ENCODE measurements around the gene SMARCC1. TPM values are rescaled to one million over a fixed set of nuclear protein-coding genes. Genes with fewer than 3 reads are reported as not detected.

The SMARCC1 gene
- polyA plus RNA-seq, 1 experiment, result 38.5 TPM

DNA sequence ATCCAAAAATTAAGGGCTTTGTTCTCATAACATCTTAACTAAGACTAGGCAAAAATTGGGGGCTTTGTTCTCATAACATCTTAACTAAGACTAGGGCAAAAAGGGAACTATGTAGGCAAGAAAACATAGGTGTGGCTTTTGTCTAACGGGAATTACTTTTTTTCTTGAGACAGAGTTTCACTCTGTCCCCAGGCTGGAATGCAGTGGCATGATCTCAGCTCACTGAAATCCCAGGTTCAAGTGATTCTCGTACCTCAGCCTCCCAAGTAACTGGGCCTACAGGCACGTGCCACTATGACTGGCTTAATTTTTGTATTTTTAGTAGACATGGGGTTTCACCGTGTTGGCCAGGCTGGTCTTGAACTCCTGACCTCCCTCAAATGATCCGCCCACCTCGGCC is 153.3 kb downstream of the SMARCC1 start:
- no peak overlapping the region for H3K4me3 ChIP-seq (ENCODE audit: low read depth, low read length)
- no peak for DNase-seq (ENCODE audit: low read depth, low spot score)
- no peak overlapping the region for H3K27ac ChIP-seq (ENCODE audit: low read depth, low read length)
- CTCF ChIA-PET, result interaction anchor here (0.6 kb wide), 1 partner anchor 70 kb away, joined by 3 read pairs; no protein-coding TSS in a partner anchor
- no peaks in the 10 kb centered on the region for H3K27me3 ChIP-seq (ENCODE audit: control insufficient read depth, insufficient read depth, low read length)
- no peaks in the 10 kb centered on the region for H3K9me3 ChIP-seq (ENCODE audit: control insufficient read depth, insufficient read depth, low read length)
- TF ChIP-seq, protein P1, sequence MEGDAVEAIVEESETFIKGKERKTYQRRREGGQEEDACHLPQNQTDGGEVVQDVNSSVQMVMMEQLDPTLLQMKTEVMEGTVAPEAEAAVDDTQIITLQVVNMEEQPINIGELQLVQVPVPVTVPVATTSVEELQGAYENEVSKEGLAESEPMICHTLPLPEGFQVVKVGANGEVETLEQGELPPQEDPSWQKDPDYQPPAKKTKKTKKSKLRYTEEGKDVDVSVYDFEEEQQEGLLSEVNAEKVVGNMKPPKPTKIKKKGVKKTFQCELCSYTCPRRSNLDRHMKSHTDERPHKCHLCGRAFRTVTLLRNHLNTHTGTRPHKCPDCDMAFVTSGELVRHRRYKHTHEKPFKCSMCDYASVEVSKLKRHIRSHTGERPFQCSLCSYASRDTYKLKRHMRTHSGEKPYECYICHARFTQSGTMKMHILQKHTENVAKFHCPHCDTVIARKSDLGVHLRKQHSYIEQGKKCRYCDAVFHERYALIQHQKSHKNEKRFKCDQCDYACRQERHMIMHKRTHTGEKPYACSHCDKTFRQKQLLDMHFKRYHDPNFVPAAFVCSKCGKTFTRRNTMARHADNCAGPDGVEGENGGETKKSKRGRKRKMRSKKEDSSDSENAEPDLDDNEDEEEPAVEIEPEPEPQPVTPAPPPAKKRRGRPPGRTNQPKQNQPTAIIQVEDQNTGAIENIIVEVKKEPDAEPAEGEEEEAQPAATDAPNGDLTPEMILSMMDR (IDR thresholded peaks at IDR 0.05; ENCODE audit: low read depth, low read length), result no peak
- POLR2A ChIA-PET, result no interaction called here

DNA sequence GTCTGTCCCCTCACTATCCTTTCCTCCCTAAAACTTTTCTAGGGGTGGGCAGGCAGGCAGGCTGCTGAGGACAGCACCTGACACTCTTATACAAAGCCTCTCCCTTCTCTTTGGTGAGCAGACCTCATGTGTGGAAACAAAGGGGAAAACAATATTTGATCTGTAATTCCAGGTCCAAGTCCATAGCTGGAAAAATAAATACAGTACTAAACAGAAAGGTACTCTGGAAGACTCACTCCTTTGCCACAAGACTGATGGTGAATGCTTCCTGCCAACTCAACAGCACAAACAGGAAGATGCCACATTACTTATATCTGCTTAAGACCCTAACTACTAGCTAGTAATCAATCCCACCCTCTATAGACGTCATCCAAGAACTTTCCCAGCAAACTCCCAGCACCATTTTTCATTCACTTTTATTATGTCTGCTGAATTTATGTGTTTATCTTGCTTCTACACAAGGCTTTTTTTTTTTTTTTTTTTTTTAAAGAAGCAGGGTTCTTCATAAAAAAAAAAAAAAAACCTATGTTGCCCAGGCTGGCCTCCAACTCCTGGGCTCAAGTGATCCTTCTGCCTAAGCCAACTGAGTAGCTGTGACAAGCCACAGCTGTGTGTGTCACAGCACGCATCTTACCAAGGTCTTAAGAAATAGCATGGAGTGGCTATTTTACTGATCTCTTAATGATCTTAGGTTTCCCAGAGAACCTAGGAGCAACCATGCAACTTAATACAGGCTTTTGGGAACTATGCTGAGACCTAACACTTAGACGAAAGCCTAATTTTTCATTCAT is 158.8 kb downstream of the SMARCC1 start:
- no peak overlapping the region for H3K27ac ChIP-seq (ENCODE audit: low read depth, low read length)
- no peaks in the 10 kb centered on the region for H3K27me3 ChIP-seq (ENCODE audit: control insufficient read depth, insufficient read depth, low read length)
- no peaks in the 10 kb centered on the region for H3K9me3 ChIP-seq (ENCODE audit: control insufficient read depth, insufficient read depth, low read length)
- TF ChIP-seq, protein P1 (IDR thresholded peaks at IDR 0.05; ENCODE audit: low read depth, low read length), result no peak
- no peak overlapping the region for H3K4me3 ChIP-seq (ENCODE audit: low read depth, low read length)
- CTCF ChIA-PET, result no interaction called here
- POLR2A ChIA-PET, result no interaction called here
- no peak for DNase-seq (ENCODE audit: low read depth, low spot score)

DNA sequence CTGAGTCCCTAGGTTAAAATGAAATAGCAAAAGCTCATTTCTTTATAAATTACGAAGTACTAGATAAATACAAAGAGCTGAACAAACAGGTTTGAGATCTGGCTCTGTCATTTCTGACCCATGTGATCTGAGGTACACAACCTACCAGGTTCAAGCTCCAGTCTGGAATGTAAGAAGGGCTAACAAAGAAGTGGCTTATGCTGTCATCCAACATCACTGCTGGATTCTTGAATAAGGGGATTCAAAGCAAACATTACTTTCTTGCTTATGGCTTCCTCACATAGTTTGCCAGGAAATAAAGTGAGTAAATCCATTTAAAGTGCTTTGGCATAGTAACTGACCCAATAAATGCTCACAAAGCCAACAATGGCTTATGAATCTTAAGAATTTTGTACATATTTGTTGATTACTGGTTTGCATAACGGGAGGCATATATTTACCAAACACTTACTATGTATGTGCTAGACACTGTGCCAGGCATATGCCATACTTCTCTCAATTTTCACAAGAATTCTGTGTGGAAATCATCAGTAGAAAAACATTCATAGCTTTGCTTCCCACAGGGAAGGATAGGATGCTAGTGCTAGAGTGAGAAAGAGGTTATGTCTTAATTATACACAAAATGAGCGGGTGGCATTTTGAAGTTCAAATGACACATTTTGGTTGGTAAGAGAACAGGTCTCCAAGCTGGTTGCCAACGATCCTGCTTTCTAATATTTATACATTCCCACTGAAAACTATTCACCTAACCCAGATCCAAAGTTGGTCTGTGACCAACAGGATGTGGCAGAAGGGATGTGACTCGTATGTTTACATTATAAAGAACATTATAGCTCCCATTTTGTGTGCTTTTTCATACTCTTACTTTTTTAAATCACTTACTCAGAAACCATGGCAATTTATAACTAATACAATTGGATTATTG is 164.3 kb downstream of the SMARCC1 start:
- no peaks in the 10 kb centered on the region for H3K27me3 ChIP-seq (ENCODE audit: control insufficient read depth, insufficient read depth, low read length)
- no peak overlapping the region for H3K4me3 ChIP-seq (ENCODE audit: low read depth, low read length)
- CTCF ChIA-PET, result interaction anchor here (1.1 to 3.0 kb wide), 2 partner anchors 95 to 171 kb away, joined by 4 to 11 read pairs; no protein-coding TSS in a partner anchor
- POLR2A ChIA-PET, result no interaction called here
- DNase-seq (ENCODE audit: low read depth, low spot score), result no peak
- no peaks in the 10 kb centered on the region for H3K9me3 ChIP-seq (ENCODE audit: control insufficient read depth, insufficient read depth, low read length)
- TF ChIP-seq, protein P1 (IDR thresholded peaks at IDR 0.05; ENCODE audit: low read depth, low read length), result no peak
- no peak overlapping the region for H3K27ac ChIP-seq (ENCODE audit: low read depth, low read length)

DNA sequence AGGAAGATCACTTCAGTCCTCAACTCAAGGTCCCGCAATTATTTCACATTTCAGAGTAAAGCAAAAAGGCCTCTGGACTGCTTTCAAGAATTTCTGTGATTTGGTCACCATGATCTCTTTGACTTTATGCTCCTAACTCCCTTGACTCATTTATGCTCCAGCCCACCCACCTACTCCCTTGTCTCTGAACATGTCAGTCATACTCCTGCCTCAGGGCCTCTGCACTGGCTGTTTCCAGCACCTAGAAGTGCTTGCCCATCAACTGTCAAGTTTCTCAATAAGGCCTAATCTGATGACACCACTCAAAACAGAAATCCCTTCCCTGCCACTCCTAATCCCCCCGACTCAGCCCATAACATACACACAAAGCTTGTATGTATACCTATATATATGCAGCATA is 166.9 kb downstream of the SMARCC1 start:
- DNase-seq (ENCODE audit: low read depth, low spot score), result no peak
- ChIA-PET CTCF (no interaction called here), POLR2A (interaction anchor here (0.6 kb wide), 1 partner anchor 175 kb away, joined by 4 read pairs; no protein-coding TSS in a partner anchor)
- Histone ChIP-seq H3K4me3 (ENCODE audit: low read depth, low read length) (no peak overlapping the region), H3K27me3 (ENCODE audit: control insufficient read depth, insufficient read depth, low read length) (no peaks in the 10 kb centered on the region), H3K27ac (ENCODE audit: low read depth, low read length) (no peak overlapping the region), H3K9me3 (ENCODE audit: control insufficient read depth, insufficient read depth, low read length) (no peaks in the 10 kb centered on the region)
- TF ChIP-seq, protein P1 (IDR thresholded peaks at IDR 0.05; ENCODE audit: low read depth, low read length), result no peak

Measured in AG04450 (cell line).